ENCODE measurements around the gene ADRA2A.

ADRA2A gene

DNA sequence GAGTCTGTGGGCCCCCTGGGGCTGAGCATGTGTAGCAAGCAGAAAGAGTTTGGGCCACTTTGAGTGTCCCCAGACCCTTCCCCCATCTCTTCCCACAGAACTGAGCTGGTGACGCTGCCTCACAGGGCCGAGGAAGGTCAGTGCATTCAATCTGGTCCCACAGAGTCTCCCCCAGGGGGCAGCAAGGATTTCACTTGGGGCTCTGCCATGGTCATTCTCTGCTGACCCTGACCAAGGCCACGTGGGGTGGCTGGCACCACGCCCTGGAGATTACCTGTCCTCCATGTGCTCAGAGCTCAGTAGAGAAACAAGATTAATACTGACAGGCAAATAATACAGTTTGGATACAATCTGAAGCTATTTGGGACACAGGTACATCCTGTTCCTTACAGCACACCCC is 30.2 kb downstream of the ADRA2A start (continued):
- TF ChIP-seq CSRNP3 (CRISPR knock-in tag; IDR thresholded peaks at IDR 0.05): no peak
- TF ChIP-seq CSDC2 (CRISPR knock-in tag; IDR thresholded peaks at IDR 0.05): no peak
- no peak for TF ChIP-seq OSR1 (CRISPR knock-in tag; IDR thresholded peaks at IDR 0.05)
- TF ChIP-seq ZC3H10 (CRISPR knock-in tag; IDR thresholded peaks at IDR 0.05): no peak
- no peak for TF ChIP-seq SNAI2 (CRISPR knock-in tag; IDR thresholded peaks at IDR 0.05)
- TF ChIP-seq ZNF8 (CRISPR knock-in tag; IDR thresholded peaks at IDR 0.05): no peak
- no peak for TF ChIP-seq ISL1 (CRISPR knock-in tag; IDR thresholded peaks at IDR 0.05)
- TF ChIP-seq TOX (CRISPR knock-in tag; IDR thresholded peaks at IDR 0.05; ENCODE audit: borderline replicate concordance): no peak
- no peak for TF ChIP-seq PATZ1 (CRISPR knock-in tag; IDR thresholded peaks at IDR 0.05; ENCODE audit: borderline replicate concordance)

DNA sequence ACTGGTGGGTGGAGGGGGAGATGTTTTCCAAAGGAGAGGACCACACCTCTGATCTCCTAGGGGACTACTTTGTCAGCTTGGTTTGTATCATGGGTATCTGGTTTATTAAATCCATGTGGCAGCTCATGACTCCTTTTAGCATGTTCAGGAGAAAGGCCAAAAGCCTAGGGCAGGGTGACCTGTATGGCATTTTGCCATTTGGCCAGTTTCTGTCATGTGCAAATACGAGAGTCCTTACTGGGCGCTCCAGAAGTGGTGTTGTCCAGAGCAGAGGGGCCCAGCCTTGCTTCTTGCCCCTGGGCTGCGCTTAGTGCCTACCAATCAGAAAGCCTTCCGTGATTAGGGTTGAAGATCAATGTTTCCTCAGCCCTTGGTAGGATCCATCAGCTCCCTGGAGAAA is 31.0 kb downstream of the ADRA2A start:
- no peak for ATAC-seq

GRCh38 chr10:111108441-111108840 is 31.6 kb downstream of the ADRA2A start:
- TF ChIP-seq TOX (CRISPR knock-in tag; IDR thresholded peaks at IDR 0.05; ENCODE audit: borderline replicate concordance) (no peak), CSRNP3 (CRISPR knock-in tag; IDR thresholded peaks at IDR 0.05) (no peak), GLIS3 (CRISPR knock-in tag; IDR thresholded peaks at IDR 0.05) (no peak), ZNF8 (CRISPR knock-in tag; IDR thresholded peaks at IDR 0.05) (no peak), ZNF70 (CRISPR knock-in tag; IDR thresholded peaks at IDR 0.05) (no peak), ZFP3 (CRISPR knock-in tag; IDR thresholded peaks at IDR 0.05) (no peak), RARB (CRISPR knock-in tag; IDR thresholded peaks at IDR 0.05) (no peak), OSR1 (CRISPR knock-in tag; IDR thresholded peaks at IDR 0.05) (no peak), SNAI2 (CRISPR knock-in tag; IDR thresholded peaks at IDR 0.05) (no peak), ZC3H10 (CRISPR knock-in tag; IDR thresholded peaks at IDR 0.05) (no peak), ARNTL (CRISPR knock-in tag; IDR thresholded peaks at IDR 0.05; ENCODE audit: borderline replicate concordance, low read depth) (no peak), TCF4 (CRISPR knock-in tag; IDR thresholded peaks at IDR 0.05; ENCODE audit: borderline replicate concordance) (no peak)
- ATAC-seq: no peak

More for the DNA sequence above, 31.0 kb downstream of the ADRA2A start:
- no peak for TF ChIP-seq RARB (CRISPR knock-in tag; IDR thresholded peaks at IDR 0.05)
- TF ChIP-seq, protein P1, sequence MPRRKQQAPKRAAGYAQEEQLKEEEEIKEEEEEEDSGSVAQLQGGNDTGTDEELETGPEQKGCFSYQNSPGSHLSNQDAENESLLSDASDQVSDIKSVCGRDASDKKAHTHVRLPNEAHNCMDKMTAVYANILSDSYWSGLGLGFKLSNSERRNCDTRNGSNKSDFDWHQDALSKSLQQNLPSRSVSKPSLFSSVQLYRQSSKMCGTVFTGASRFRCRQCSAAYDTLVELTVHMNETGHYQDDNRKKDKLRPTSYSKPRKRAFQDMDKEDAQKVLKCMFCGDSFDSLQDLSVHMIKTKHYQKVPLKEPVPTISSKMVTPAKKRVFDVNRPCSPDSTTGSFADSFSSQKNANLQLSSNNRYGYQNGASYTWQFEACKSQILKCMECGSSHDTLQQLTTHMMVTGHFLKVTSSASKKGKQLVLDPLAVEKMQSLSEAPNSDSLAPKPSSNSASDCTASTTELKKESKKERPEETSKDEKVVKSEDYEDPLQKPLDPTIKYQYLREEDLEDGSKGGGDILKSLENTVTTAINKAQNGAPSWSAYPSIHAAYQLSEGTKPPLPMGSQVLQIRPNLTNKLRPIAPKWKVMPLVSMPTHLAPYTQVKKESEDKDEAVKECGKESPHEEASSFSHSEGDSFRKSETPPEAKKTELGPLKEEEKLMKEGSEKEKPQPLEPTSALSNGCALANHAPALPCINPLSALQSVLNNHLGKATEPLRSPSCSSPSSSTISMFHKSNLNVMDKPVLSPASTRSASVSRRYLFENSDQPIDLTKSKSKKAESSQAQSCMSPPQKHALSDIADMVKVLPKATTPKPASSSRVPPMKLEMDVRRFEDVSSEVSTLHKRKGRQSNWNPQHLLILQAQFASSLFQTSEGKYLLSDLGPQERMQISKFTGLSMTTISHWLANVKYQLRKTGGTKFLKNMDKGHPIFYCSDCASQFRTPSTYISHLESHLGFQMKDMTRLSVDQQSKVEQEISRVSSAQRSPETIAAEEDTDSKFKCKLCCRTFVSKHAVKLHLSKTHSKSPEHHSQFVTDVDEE (CRISPR knock-in tag; IDR thresholded peaks at IDR 0.05): no peak
- TF ChIP-seq CSDC2 (CRISPR knock-in tag; IDR thresholded peaks at IDR 0.05): no peak

DNA sequence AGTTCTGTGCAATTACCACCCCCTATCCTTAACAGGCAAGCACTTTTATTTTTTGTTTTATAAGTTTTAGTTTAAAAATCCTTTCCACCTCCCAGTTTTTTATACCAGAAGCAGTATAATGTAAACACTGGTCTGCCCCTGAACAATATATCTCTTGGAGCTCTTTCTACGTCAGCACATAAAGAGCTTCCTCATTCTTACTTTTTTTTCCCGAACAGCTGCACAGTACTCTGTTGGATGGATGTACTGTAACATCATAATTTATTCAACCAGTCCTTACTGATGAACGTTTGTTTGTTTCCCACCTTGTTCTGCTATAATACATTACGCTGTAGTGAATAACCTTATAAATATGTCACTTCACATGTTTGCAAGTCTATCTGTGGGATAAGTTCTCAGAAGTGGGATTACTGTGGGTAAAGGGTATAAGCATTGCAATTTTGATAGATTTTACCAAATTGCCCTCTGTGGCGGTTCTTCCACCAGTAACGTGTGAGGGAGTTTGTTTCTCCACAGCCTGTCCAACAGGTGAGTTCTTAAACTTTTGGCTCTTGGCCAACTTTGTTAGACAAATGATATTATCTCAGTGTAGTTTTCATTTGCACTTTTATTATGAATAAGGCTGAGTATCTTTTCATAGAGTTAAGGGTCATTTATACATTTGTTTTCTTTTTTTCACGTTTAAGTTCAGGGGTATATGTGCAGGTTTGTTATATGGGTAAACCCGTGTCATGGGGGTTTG is 32.8 kb downstream of the ADRA2A start:
- TF ChIP-seq ZNF8 (CRISPR knock-in tag; IDR thresholded peaks at IDR 0.05): no peak
- no peak for TF ChIP-seq POU6F1 (CRISPR knock-in tag; IDR thresholded peaks at IDR 0.05; ENCODE audit: borderline replicate concordance, low read depth)
- no peak for TF ChIP-seq PATZ1 (CRISPR knock-in tag; IDR thresholded peaks at IDR 0.05; ENCODE audit: borderline replicate concordance)
- no peak for TF ChIP-seq SNAI2 (CRISPR knock-in tag; IDR thresholded peaks at IDR 0.05)
- TF ChIP-seq ZFP30 (CRISPR knock-in tag; IDR thresholded peaks at IDR 0.05): no peak
- TF ChIP-seq ZC3H10 (CRISPR knock-in tag; IDR thresholded peaks at IDR 0.05): no peak
- no peak for TF ChIP-seq ISL1 (CRISPR knock-in tag; IDR thresholded peaks at IDR 0.05)
- TF ChIP-seq OSR1 (CRISPR knock-in tag; IDR thresholded peaks at IDR 0.05): no peak
- TF ChIP-seq ZNF70 (CRISPR knock-in tag; IDR thresholded peaks at IDR 0.05): no peak
- no peak for TF ChIP-seq ARNTL (CRISPR knock-in tag; IDR thresholded peaks at IDR 0.05; ENCODE audit: borderline replicate concordance, low read depth)
- TF ChIP-seq ESRRG (CRISPR knock-in tag; IDR thresholded peaks at IDR 0.05): no peak
- no peak for TF ChIP-seq TOX (CRISPR knock-in tag; IDR thresholded peaks at IDR 0.05; ENCODE audit: borderline replicate concordance)
- TF ChIP-seq ZFP3 (CRISPR knock-in tag; IDR thresholded peaks at IDR 0.05): no peak
- TF ChIP-seq BACH2 (CRISPR knock-in tag; IDR thresholded peaks at IDR 0.05; ENCODE audit: borderline replicate concordance): no peak
- no peak for TF ChIP-seq PPARA (CRISPR knock-in tag; IDR thresholded peaks at IDR 0.05; ENCODE audit: borderline replicate concordance)
- TF ChIP-seq TCF4 (CRISPR knock-in tag; IDR thresholded peaks at IDR 0.05; ENCODE audit: borderline replicate concordance): no peak
- ATAC-seq: no peak
